ENCODE data around the gene BCL2. TPM values are rescaled to one million over a fixed set of nuclear protein-coding genes. Genes with fewer than 3 reads are reported as not detected.

Gene BCL2
- total and polyA plus RNA-seq, 3 donors from 2014 or later: 6.3 to 20.8 (median 16.0) TPM

- no peaks in the 10 kb centered on the region for H3K27me3 ChIP-seq
- intact Hi-C loops (cut with DNase I; ENCODE audit: low total_unique reads): no loop called here
- no peaks in the 10 kb centered on the region for H3K4me1 ChIP-seq
- DNase-seq: no peak
- no peak overlapping the region for H3K4me3 ChIP-seq
- 40 to 47% methylated on average over 4 of the region's 4 CpGs for WGBS, 2 donors
- H3K9me3 ChIP-seq: no peaks in the 10 kb centered on the region
- H3K36me3 ChIP-seq (ENCODE audit: low read depth, missing control alignments): no peaks in the 10 kb centered on the region
- TF ChIP-seq POLR2A (IDR thresholded peaks at IDR 0.05): no peak
- TF ChIP-seq, protein P1, sequence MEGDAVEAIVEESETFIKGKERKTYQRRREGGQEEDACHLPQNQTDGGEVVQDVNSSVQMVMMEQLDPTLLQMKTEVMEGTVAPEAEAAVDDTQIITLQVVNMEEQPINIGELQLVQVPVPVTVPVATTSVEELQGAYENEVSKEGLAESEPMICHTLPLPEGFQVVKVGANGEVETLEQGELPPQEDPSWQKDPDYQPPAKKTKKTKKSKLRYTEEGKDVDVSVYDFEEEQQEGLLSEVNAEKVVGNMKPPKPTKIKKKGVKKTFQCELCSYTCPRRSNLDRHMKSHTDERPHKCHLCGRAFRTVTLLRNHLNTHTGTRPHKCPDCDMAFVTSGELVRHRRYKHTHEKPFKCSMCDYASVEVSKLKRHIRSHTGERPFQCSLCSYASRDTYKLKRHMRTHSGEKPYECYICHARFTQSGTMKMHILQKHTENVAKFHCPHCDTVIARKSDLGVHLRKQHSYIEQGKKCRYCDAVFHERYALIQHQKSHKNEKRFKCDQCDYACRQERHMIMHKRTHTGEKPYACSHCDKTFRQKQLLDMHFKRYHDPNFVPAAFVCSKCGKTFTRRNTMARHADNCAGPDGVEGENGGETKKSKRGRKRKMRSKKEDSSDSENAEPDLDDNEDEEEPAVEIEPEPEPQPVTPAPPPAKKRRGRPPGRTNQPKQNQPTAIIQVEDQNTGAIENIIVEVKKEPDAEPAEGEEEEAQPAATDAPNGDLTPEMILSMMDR (IDR thresholded peaks at IDR 0.05): no peak
- H3K27ac ChIP-seq: no peak overlapping the region
Measured at GRCh38 chr18:63111671-63112402, 207.7 kb downstream of the BCL2 start.

GRCh38 chr18:63109802-63110201 is 209.8 kb downstream of the BCL2 start:
- Histone ChIP-seq H3K27ac (no peak overlapping the region), H3K4me1 (no peaks in the 10 kb centered on the region), H3K4me3 (no peak overlapping the region), H3K27me3 (no peaks in the 10 kb centered on the region), H3K9me3 (no peaks in the 10 kb centered on the region), H3K36me3 (ENCODE audit: low read depth, missing control alignments) (no peaks in the 10 kb centered on the region)
- no peak for TF ChIP-seq POLR2A (IDR thresholded peaks at IDR 0.05)
- TF ChIP-seq, protein P1 (IDR thresholded peaks at IDR 0.05): no peak
- intact Hi-C loops (cut with DNase I; ENCODE audit: low total_unique reads): no loop called here
- no peak for DNase-seq
- 94 to 98% methylated on average over 4 of the region's 4 CpGs for WGBS, 2 donors

GRCh38 chr18:63109022-63109421 is 210.5 kb downstream of the BCL2 start:
- TF ChIP-seq, protein P1 (IDR thresholded peaks at IDR 0.05): no peak
- no peak for TF ChIP-seq POLR2A (IDR thresholded peaks at IDR 0.05)
- H3K36me3 ChIP-seq (ENCODE audit: low read depth, missing control alignments): no peaks in the 10 kb centered on the region
- intact Hi-C loops (cut with DNase I; ENCODE audit: low total_unique reads): no loop called here
- no peak for DNase-seq
- 81 to 94% methylated on average over 5 of the region's 5 CpGs for WGBS, 2 donors
- no peaks in the 10 kb centered on the region for H3K9me3 ChIP-seq
- no peak overlapping the region for H3K4me3 ChIP-seq
- no peaks in the 10 kb centered on the region for H3K27me3 ChIP-seq
- H3K4me1 ChIP-seq: no peaks in the 10 kb centered on the region
- H3K27ac ChIP-seq: no peak overlapping the region

DNA sequence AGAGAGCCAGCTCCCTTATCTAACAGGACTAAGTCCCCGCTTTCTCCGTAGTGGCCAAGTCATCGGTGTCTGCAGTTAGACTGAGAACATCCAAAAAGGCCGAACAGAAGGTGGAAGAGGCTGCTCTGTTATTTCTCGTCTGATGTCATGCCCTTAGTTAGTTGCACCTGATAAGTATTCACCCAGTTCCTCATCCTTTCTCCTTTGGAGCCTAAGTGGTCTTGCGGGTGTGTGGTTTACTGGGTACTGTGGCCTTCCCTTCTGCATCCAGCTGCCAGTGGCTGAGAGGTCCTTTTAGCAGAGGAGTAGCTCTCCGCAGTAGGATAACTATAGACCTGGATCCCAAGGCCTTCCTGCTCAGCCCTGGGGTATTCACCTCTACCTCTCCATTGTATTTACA is 211.6 kb downstream of the BCL2 start:
- 91 to 95% methylated on average over 7 of the region's 7 CpGs for WGBS, 2 donors
- no peak for DNase-seq
- no peaks in the 10 kb centered on the region for H3K27me3 ChIP-seq
- H3K9me3 ChIP-seq: no peaks in the 10 kb centered on the region
- intact Hi-C loops (cut with DNase I; ENCODE audit: low total_unique reads): no loop called here
- H3K36me3 ChIP-seq (ENCODE audit: low read depth, missing control alignments): no peaks in the 10 kb centered on the region
- no peaks in the 10 kb centered on the region for H3K4me1 ChIP-seq
- no peak overlapping the region for H3K27ac ChIP-seq
- no peak for TF ChIP-seq POLR2A (IDR thresholded peaks at IDR 0.05)
- TF ChIP-seq, protein P1 (IDR thresholded peaks at IDR 0.05): no peak
- H3K4me3 ChIP-seq: no peak overlapping the region
